ENCODE data around the gene SMIM5. TPM values are rescaled to one million over a fixed set of nuclear protein-coding genes. Genes with fewer than 3 reads are reported as not detected.

The SMIM5 gene, protein sequence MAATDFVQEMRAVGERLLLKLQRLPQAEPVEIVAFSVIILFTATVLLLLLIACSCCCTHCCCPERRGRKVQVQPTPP
- 1 to 10 TPM in 1 of 4 donors, under 1 TPM in 1, not detected in 2; 0.66 to 1.9 TPM for total RNA-seq

- no peak for TF ChIP-seq CTCF (IDR thresholded peaks at IDR 0.05; ENCODE audit: low read depth)
Observed at GRCh38 chr17:75632863-75633485, at the start of gene SMIM5. SMIM5 (plus strand) TSS chr17:75633434; CDS start chr17:75640202, 6,768 bp downstream.

GRCh38 chr17:75584849-75585175 lies 48.4 kb upstream of the SMIM5 start:
- no peak for TF ChIP-seq CTCF (IDR thresholded peaks at IDR 0.05; ENCODE audit: low read depth)

DNA sequence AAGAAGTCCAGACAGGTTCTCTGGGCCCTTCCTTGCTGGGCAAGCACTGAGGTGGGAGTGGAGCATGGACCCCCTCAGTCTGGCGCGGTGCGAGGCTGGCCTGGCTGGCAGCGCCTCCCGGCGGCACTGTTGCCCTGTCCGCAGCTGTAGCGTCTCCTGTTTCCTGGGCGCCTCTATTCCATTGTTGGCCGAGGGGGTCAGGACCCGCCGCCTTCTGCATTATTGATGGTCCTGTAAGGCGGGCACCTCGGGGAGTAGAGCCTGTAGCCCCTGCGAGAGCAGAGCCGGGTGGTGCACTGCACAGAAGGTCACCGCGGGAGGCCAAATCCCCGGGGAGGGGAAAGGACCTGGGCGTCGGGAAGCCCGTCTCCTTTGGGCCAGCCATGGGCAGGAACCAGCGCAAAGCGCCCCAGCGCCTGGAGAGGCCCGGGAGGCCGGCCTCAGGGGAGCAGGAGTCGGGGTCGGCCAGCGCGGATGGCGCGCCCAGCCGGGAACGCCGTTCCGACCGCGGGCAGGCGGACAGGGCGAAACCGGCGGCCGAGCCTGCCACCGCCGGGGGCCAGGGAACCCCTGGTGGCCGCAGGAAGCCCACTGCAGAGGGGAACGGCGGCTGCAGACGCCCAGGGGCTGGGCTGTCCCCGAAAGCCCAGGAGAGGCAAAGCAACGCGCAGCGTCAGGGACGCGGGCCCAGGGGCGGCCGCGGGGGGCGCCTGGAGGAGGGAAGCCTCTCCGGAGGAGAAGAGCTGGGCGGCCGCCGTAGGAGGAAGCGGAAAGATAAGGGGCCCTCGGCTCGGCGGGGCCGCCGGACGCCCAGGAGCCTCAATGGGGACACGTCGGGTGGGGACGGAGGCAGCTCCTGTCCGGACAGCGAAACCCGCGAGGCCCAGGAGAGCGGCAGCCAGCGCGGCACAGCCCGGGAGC lies 45.3 kb upstream of the SMIM5 start, which contains the start of gene MYO15B:
Gene MYO15B (plus strand): TSS at position 126 of the 921 bp plus-strand sequence. CDS start 258 bp downstream, at position 384.
- no peak for TF ChIP-seq CTCF (IDR thresholded peaks at IDR 0.05; ENCODE audit: low read depth)

DNA sequence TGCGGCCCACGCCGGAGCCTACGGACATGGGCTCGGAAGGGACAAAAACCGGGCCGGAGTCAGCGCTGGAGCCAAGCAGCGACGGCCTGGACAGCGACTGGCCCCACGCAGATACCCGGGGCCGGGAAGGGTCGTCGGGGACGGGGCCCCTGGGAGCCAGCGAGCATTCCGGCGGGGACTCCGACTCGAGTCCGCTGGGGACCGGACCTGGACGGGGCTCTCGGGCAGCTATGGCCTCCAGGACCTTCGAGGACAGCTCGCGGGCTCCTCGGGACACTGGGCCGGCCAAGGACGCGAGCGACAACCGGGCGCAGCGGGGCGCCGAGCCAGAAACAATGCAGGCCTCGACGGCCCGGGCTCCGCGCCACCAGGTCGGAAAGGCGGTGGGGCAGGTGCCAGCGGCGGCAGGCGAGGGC lies 44.6 kb upstream of the SMIM5 start:
- TF ChIP-seq CTCF (IDR thresholded peaks at IDR 0.05; ENCODE audit: low read depth) = no peak

DNA sequence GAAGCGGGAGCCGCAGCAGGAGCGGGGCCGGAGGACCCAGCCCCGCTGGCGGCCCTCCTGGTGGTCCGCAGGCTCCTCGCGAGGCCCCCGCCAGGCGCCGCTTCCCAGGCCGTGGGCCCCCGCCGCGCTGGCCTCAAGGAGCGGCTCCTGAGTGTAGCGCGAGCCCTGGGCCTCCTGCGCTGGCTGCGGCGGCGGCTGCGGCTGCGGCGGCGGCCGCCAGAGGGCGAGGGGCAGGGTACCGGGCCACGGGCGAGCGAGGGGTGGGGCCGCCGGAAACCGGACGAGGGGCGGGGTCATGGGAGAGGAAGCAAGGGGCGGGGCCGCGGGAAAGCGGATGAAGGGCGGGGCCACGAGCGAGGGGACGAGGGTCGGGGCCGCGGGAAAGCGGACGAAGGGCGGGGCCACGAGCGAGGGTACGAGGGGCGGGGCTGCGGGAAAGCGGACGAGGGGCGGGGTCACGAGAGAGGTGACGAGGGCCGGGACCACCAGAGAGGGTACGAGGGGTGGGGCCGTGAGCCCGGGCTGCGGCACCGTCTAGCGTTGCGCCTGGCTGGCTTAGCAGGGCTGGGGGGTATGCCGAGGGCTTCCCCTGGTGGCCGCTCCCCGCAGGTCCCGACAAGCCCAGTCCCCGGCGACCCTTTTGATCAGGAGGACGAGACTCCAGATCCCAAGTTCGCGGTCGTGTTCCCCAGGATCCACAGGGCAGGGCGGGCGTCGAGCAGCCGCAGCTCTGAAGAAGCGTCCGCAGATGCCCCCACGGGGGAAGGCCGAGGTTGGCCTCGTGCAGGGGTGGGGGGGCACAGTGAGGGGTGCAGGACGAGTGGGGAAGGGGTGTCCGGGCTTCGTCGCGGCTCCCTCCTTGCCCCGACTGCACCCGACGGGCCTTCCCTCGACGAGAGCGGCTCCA lies 44.0 kb upstream of the SMIM5 start:
- no peak for TF ChIP-seq CTCF (IDR thresholded peaks at IDR 0.05; ENCODE audit: low read depth)

- TF ChIP-seq CTCF (IDR thresholded peaks at IDR 0.05; ENCODE audit: low read depth) = no peak
Observed at GRCh38 chr17:75589919-75590303, 43.3 kb upstream of the SMIM5 start.

All from subcutaneous adipose tissue (tissue), 4 donors.